ENCODE measurements around the gene DLGAP4. TPM values are rescaled to one million over a fixed set of nuclear protein-coding genes. Genes with fewer than 3 reads are reported as not detected.
"Not testable (repeated sequence)": the region's sequence is repeated elsewhere in the genome, so short reads cannot be mapped to it uniquely, and the experiment has no call there.

The DLGAP4 gene
- polyA plus RNA-seq, 4 donors: 24.3 to 37.9 (median 28.3) TPM

- no peak overlapping the region for H3K27ac ChIP-seq (ENCODE audit: low read depth in 1 of 3, low read length in 2 of 3)
- no peak for FAIRE-seq
- H3K4me1 ChIP-seq (ENCODE audit: control insufficient read depth in 3 of 3, insufficient read depth in 2 of 3, low read depth in 1 of 3, low read length in 2 of 3): no peaks in the 10 kb centered on the region
- H3K36me3 ChIP-seq (ENCODE audit: control insufficient read depth in 3 of 3, insufficient read depth in 2 of 3, low read depth in 1 of 3, low read length in 3 of 3): peaks cover 0 to 43% (median 0%) of the 10 kb centered on the region in 3 donors
- no peaks in the 10 kb centered on the region for H3K27me3 ChIP-seq (ENCODE audit: control insufficient read depth in 3 of 3, insufficient read depth in 3 of 3, low read length in 3 of 3)
- no peak for DNase-seq
- 82 to 86% (median 85%) methylated on average over 14 to 16 of the region's 16 CpGs for WGBS, 3 donors
- no peaks in the 10 kb centered on the region for H3K9me3 ChIP-seq (ENCODE audit: control insufficient read depth in 2 of 2, insufficient read depth in 1 of 2, low read depth in 1 of 2, low read length in 1 of 2)
- H3K4me3 ChIP-seq (ENCODE audit: low read depth in 1 of 3, low read length in 3 of 3): no peak overlapping the region
Observed at GRCh38 chr20:36549942-36550789, 244.0 kb downstream of the DLGAP4 start.

GRCh38 chr20:36550790-36551299 lies 244.7 kb downstream of the DLGAP4 start:
- FAIRE-seq: no peak
- no peak overlapping the region for H3K4me3 ChIP-seq (ENCODE audit: low read depth in 1 of 3, low read length in 3 of 3)
- H3K27me3 ChIP-seq (ENCODE audit: control insufficient read depth in 3 of 3, insufficient read depth in 3 of 3, low read length in 3 of 3): no peaks in the 10 kb centered on the region
- H3K4me1 ChIP-seq (ENCODE audit: control insufficient read depth in 3 of 3, insufficient read depth in 2 of 3, low read depth in 1 of 3, low read length in 2 of 3): no peaks in the 10 kb centered on the region
- no peak overlapping the region for H3K27ac ChIP-seq (ENCODE audit: low read depth in 1 of 3, low read length in 2 of 3)
- H3K36me3 ChIP-seq (ENCODE audit: control insufficient read depth in 3 of 3, insufficient read depth in 2 of 3, low read depth in 1 of 3, low read length in 3 of 3): peaks cover 0 to 40% (median 0%) of the 10 kb centered on the region in 3 donors
- DNase-seq: no peak
- WGBS, 3 donors: 74 to 85% (median 79%) methylated on average over 14 to 15 of the region's 15 CpGs
- no peaks in the 10 kb centered on the region for H3K9me3 ChIP-seq (ENCODE audit: control insufficient read depth in 2 of 2, insufficient read depth in 1 of 2, low read depth in 1 of 2, low read length in 1 of 2)

GRCh38 chr20:36555248-36555647 lies 249.1 kb downstream of the DLGAP4 start:
- no peak overlapping the region for H3K4me3 ChIP-seq (ENCODE audit: low read depth in 1 of 3, low read length in 3 of 3)
- H3K27me3 ChIP-seq (ENCODE audit: control insufficient read depth in 3 of 3, insufficient read depth in 3 of 3, low read length in 3 of 3): no peaks in the 10 kb centered on the region
- FAIRE-seq (no peak), DNase-seq (no peak)
- no peak overlapping the region for H3K27ac ChIP-seq (ENCODE audit: low read depth in 1 of 3, low read length in 2 of 3)
- WGBS, 3 donors: 91 to 93% (median 93%) methylated on average over 2 of the region's 2 CpGs
- H3K4me1 ChIP-seq (ENCODE audit: control insufficient read depth in 3 of 3, insufficient read depth in 2 of 3, low read depth in 1 of 3, low read length in 2 of 3): peaks cover 0 to 2% (median 0%) of the 10 kb centered on the region in 3 donors
- no peaks in the 10 kb centered on the region for H3K36me3 ChIP-seq (ENCODE audit: control insufficient read depth in 3 of 3, insufficient read depth in 2 of 3, low read depth in 1 of 3, low read length in 3 of 3)
- H3K9me3 ChIP-seq (ENCODE audit: control insufficient read depth in 2 of 2, insufficient read depth in 1 of 2, low read depth in 1 of 2, low read length in 1 of 2): no peaks in the 10 kb centered on the region

GRCh38 chr20:36562724-36563123 lies 256.6 kb downstream of the DLGAP4 start:
- H3K27ac ChIP-seq (ENCODE audit: low read depth in 1 of 3, low read length in 2 of 3): peak overlapping the region in 1 of 3 donors; percentile 75
- DNase-seq (no peak), FAIRE-seq (no peak)
- peaks cover 0 to 6% (median 0%) of the 10 kb centered on the region in 3 donors for H3K36me3 ChIP-seq (ENCODE audit: control insufficient read depth in 3 of 3, insufficient read depth in 2 of 3, low read depth in 1 of 3, low read length in 3 of 3)
- no peak overlapping the region for H3K4me3 ChIP-seq (ENCODE audit: low read depth in 1 of 3, low read length in 3 of 3)
- H3K4me1 ChIP-seq (ENCODE audit: control insufficient read depth in 3 of 3, insufficient read depth in 2 of 3, low read depth in 1 of 3, low read length in 2 of 3): peaks cover 0 to 15% (median 0%) of the 10 kb centered on the region in 3 donors
- H3K9me3 ChIP-seq (ENCODE audit: control insufficient read depth in 2 of 2, insufficient read depth in 1 of 2, low read depth in 1 of 2, low read length in 1 of 2): peaks cover 0 to 23% of the 10 kb centered on the region in 2 donors
- no peaks in the 10 kb centered on the region for H3K27me3 ChIP-seq (ENCODE audit: control insufficient read depth in 3 of 3, insufficient read depth in 3 of 3, low read length in 3 of 3)
- 76 to 92% (median 90%) methylated on average over 2 of the region's 2 CpGs for WGBS, 3 donors

- DNase-seq (peak; percentile 46 to 88), FAIRE-seq (no peak)
- Histone ChIP-seq H3K4me1 (ENCODE audit: control insufficient read depth in 3 of 3, insufficient read depth in 2 of 3, low read depth in 1 of 3, low read length in 2 of 3) (peaks cover 0 to 15% (median 0%) of the 10 kb centered on the region in 3 donors), H3K27ac (ENCODE audit: low read depth in 1 of 3, low read length in 2 of 3) (peak overlapping the region in 1 of 3 donors; percentile 75), H3K27me3 (ENCODE audit: control insufficient read depth in 3 of 3, insufficient read depth in 3 of 3, low read length in 3 of 3) (no peaks in the 10 kb centered on the region), H3K9me3 (ENCODE audit: control insufficient read depth in 2 of 2, insufficient read depth in 1 of 2, low read depth in 1 of 2, low read length in 1 of 2) (peaks cover 0 to 23% of the 10 kb centered on the region in 2 donors), H3K36me3 (ENCODE audit: control insufficient read depth in 3 of 3, insufficient read depth in 2 of 3, low read depth in 1 of 3, low read length in 3 of 3) (peaks cover 0 to 6% (median 0%) of the 10 kb centered on the region in 3 donors), H3K4me3 (ENCODE audit: low read depth in 1 of 3, low read length in 3 of 3) (no peak overlapping the region)
- WGBS, 3 donors: 35 to 63% (median 48%) methylated on average over 1 of the region's 1 CpG
Observed at GRCh38 chr20:36563374-36563773, 257.2 kb downstream of the DLGAP4 start.

- H3K4me1 ChIP-seq (ENCODE audit: control insufficient read depth in 3 of 3, insufficient read depth in 2 of 3, low read depth in 1 of 3, low read length in 2 of 3): peaks cover 0 to 15% (median 0%) of the 10 kb centered on the region in 3 donors
- not testable (repeated sequence) for DNase-seq; H3K36me3 ChIP-seq (ENCODE audit: control insufficient read depth in 3 of 3, insufficient read depth in 2 of 3, low read depth in 1 of 3, low read length in 3 of 3); H3K27me3 ChIP-seq (ENCODE audit: control insufficient read depth in 3 of 3, insufficient read depth in 3 of 3, low read length in 3 of 3); FAIRE-seq; H3K4me3 ChIP-seq (ENCODE audit: low read depth in 1 of 3, low read length in 3 of 3)
- H3K27ac ChIP-seq (ENCODE audit: low read depth in 1 of 3, low read length in 2 of 3): peak overlapping the region in 1 of 3 donors; percentile 46
- 86 to 90% (median 89%) methylated on average over 12 to 13 of the region's 13 CpGs for WGBS, 3 donors
- peaks cover 0 to 23% of the 10 kb centered on the region in 2 donors for H3K9me3 ChIP-seq (ENCODE audit: control insufficient read depth in 2 of 2, insufficient read depth in 1 of 2, low read depth in 1 of 2, low read length in 1 of 2)
Observed at GRCh38 chr20:36564078-36564725, 258.1 kb downstream of the DLGAP4 start.

GRCh38 chr20:36564726-36565121 lies 258.6 kb downstream of the DLGAP4 start:
- not testable (repeated sequence) for H3K4me3 ChIP-seq (ENCODE audit: low read depth in 1 of 3, low read length in 3 of 3); DNase-seq; H3K36me3 ChIP-seq (ENCODE audit: control insufficient read depth in 3 of 3, insufficient read depth in 2 of 3, low read depth in 1 of 3, low read length in 3 of 3); H3K27me3 ChIP-seq (ENCODE audit: control insufficient read depth in 3 of 3, insufficient read depth in 3 of 3, low read length in 3 of 3); FAIRE-seq; H3K27ac ChIP-seq (ENCODE audit: low read depth in 1 of 3, low read length in 2 of 3)
- peaks cover 0 to 23% of the 10 kb centered on the region in 2 donors for H3K9me3 ChIP-seq (ENCODE audit: control insufficient read depth in 2 of 2, insufficient read depth in 1 of 2, low read depth in 1 of 2, low read length in 1 of 2)
- peaks cover 0 to 15% (median 0%) of the 10 kb centered on the region in 3 donors for H3K4me1 ChIP-seq (ENCODE audit: control insufficient read depth in 3 of 3, insufficient read depth in 2 of 3, low read depth in 1 of 3, low read length in 2 of 3)
- 75 to 92% (median 84%) methylated on average over 6 of the region's 6 CpGs for WGBS, 3 donors

- DNase-seq: no peak
- H3K27ac ChIP-seq (ENCODE audit: low read depth in 1 of 3, low read length in 2 of 3): no peak overlapping the region
- H3K27me3 ChIP-seq (ENCODE audit: control insufficient read depth in 3 of 3, insufficient read depth in 3 of 3, low read length in 3 of 3): no peaks in the 10 kb centered on the region
- H3K4me3 ChIP-seq (ENCODE audit: low read depth in 1 of 3, low read length in 3 of 3): no peak overlapping the region
- peaks cover 0 to 15% (median 0%) of the 10 kb centered on the region in 3 donors for H3K4me1 ChIP-seq (ENCODE audit: control insufficient read depth in 3 of 3, insufficient read depth in 2 of 3, low read depth in 1 of 3, low read length in 2 of 3)
- FAIRE-seq: no peak
- peaks cover 0 to 23% of the 10 kb centered on the region in 2 donors for H3K9me3 ChIP-seq (ENCODE audit: control insufficient read depth in 2 of 2, insufficient read depth in 1 of 2, low read depth in 1 of 2, low read length in 1 of 2)
- peaks cover 0 to 6% (median 0%) of the 10 kb centered on the region in 3 donors for H3K36me3 ChIP-seq (ENCODE audit: control insufficient read depth in 3 of 3, insufficient read depth in 2 of 3, low read depth in 1 of 3, low read length in 3 of 3)
- WGBS, 3 donors: 95 to 97% (median 95%) methylated on average over 3 of the region's 3 CpGs
Observed at GRCh38 chr20:36565520-36565919, 259.4 kb downstream of the DLGAP4 start.
